NT2/D1 (cell line): ENCODE measurements around the gene WDR20.
"Not testable (repeated sequence)": the region's sequence is repeated elsewhere in the genome, so short reads cannot be mapped to it uniquely, and the experiment has no call there.

Experiments used
- SUZ12 ChIP-seq: IDR thresholded peaks from 2 replicates; pipeline ENCODE4 v1.6.1; 2011; ENCODE audit not compliant: insufficient read length, insufficient read depth; ENCODE audit errors: extremely low read depth
- YY1 ChIP-seq: IDR thresholded peaks from 2 replicates; pipeline ENCODE4 v1.6.1; 2011; ENCODE audit not compliant: insufficient read length, insufficient read depth
- ZNF274 ChIP-seq: IDR thresholded peaks from 2 replicates; pipeline ENCODE4 v1.6.1; 2011; ENCODE audit warnings: mild to moderate bottlenecking, low read depth, low read length

DNA sequence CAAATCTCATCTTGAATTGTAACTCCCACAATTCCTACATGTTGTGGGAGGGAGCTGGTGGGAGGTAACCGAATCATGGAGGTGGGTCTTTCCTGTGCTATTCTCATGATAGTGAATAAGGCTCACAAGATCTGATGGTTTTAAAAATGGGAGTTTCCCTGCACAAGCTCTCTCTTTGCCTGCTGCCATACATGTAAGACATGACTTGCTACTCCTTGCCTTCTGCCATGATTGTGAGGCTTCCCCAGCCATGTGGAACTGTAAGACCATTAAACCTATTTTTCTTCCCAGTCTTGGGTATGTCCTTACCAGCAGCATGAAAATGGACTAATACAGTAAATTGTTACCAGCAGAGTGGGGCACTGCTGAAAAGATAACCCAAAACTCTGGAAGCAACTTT lies 30.4 kb upstream of the WDR20 start:
- TF ChIP-seq YY1, SUZ12, ZNF274: not testable (repeated sequence)
